NOMO-1 treated with dmso at 0.1 percent for 144 hours (cell line): Measurements from ENCODE around the gene CEPT1.

Experiments
- DNase-seq: peaks from one replicate; lab custom pipeline; 2025; ENCODE audit not compliant: unreplicated experiment; lab: John Stamatoyannopoulos, UW

Gene CEPT1

DNA sequence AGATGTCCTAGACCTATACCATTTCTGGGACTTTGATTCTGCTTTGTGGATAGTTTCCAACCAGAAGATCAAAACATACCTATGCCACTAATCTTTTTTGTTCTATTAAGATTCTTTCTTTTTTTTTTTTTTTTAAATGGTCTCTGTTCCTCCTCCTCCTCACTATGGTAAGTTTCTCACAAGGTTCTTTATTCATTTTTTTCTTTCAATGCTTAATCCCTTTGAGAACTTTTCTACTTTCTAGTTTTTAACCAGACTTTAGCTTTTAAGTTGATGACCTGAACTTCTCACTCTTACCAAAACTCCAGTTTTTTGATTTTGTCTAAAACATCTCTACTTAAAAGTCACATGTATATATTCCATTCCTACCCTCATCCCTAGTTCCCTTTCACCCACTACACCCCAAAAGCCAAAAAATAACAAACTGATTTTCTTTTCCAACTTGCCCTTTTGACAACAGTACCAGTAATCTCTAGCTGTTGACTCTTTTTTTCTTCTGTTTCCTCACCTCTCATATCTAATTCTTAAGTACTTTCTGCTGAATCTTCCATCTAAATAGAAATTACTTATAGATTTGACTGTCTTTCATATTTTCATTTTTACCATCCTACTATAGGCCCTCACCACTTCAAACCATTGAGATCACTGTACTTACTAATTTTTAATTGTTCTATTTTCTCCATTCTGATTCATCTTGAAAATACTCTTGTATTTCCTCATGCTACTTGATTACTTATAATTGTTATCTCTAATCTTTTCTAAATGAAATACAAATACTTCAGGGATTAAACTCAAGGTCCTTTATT lies 6.1 kb downstream of the CEPT1 start:
- no peak for DNase-seq

DNA sequence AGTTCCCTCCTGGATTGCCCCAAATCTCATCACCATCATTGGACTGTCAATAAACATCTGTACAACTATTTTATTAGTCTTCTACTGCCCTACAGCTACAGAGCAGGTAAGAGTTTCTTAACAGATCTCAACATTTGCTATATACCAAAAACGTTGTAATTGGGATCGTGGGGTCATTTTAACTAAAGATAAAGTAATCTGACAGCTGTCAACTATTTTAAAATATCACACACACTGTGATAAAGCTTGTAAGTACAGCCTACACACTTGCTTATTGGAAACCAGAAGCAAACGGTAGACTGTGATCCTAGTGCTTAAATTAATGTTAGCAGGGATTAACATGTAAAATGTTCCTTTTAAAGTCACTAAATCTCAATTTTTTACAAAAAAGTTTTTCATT lies 7.9 kb downstream of the CEPT1 start:
- no peak for DNase-seq

DNA sequence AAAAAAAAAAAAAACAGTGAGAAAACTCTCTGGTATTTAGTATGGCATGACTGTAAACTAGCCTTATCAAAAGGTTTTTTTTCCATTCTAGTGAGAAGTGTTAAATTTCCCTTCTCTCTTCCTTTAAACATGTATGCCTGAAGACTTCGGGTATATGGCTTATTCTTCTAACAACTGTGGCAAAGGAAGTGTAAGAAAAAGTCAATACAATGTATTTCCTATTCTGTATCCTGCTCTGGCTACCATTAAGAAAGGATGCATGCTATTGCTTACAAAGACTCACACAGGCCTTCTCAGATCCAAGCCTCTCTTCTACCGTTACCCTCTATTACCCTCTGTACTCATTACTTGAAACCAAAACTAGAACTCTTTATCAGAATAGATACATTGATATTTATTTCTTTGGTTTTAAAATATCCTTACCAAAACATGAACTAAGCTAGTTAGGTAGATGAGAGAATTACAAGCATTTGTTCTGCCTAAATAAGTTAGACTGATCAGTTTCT lies 8.4 kb downstream of the CEPT1 start:
- no peak for DNase-seq

DNA sequence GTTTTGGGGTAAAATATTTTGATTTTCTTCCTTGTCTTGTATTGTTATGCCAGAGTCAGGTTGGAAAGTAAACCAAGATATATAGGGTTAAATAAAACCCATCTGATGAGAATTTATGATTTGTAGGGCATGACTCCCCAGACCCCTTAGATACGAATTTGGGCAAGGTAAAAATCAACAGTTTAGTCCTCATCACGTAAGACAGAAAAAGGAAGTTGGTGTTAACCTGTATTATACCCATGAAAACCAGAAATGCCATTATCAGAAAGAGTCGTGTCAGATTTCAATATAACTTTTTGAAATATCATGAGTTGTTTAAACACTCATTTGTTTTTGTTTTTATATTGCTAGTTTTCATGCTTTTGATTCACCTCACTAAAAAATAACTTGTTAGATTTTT lies 11.8 kb downstream of the CEPT1 start:
- DNase-seq = no peak

DNA sequence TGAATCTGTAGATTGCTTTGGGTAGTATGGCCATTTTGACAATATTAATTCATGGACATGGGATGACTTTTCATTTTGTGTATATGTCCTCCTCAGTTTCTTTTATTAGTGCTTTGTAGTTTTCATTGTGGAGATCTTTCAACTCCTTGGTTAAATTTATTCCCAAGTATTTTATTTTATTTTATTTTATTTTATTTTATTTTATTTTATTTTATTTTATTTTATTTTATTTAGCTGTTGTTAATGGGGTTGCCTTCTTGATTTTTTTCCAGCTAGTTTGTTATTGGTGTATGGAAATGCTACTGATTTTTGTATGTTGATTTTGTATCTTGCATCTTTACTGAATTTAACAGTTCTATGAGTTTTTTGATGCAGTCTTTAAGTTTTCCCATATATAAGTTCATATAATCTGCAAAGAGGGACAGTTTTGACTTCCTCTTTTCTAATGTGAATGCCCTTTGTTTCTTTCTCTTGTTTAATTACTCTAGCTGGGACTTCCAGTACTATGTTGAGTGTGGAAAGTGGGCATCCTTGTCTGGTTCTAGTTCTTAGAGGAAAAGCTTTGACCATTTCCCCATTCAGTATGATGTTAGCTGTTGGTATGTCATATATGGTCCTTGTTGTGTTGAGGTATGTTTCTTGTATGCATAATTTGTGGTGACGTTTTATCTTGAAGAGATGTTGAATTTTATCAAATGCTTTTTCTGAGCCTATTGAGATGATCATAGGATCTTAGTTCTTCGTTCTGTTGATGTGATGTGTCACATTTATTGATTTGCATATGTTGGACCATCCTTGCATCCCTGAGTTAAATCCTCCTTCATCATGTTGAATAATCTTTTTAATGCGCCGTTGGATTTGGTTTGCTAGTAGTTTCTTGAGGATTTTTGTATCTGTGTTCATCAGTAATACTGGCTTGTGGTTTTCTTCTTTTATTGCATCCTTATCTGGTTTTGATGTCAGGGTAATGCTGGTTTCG lies 14.3 kb downstream of the CEPT1 start:
- DNase-seq = no peak

DNA sequence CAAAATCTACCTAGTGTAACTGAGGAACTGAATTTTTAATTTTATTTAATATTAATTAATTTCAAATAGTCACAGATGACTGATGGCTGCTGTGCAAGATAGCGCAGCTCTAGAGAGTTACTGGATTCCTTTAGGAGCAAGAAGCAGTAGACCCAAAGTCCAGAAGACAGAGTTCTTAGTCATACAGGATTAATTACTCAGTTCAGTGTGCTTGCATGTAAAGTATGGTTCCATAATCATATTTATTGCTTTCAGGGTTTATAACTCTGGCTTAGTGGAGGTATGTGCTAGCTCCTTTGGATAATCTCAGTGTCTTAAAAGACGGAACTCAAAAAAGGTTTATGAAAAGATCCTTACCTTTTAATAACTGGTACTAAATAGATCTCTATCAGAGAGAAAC lies 17.4 kb downstream of the CEPT1 start:
- no peak for DNase-seq

DNA sequence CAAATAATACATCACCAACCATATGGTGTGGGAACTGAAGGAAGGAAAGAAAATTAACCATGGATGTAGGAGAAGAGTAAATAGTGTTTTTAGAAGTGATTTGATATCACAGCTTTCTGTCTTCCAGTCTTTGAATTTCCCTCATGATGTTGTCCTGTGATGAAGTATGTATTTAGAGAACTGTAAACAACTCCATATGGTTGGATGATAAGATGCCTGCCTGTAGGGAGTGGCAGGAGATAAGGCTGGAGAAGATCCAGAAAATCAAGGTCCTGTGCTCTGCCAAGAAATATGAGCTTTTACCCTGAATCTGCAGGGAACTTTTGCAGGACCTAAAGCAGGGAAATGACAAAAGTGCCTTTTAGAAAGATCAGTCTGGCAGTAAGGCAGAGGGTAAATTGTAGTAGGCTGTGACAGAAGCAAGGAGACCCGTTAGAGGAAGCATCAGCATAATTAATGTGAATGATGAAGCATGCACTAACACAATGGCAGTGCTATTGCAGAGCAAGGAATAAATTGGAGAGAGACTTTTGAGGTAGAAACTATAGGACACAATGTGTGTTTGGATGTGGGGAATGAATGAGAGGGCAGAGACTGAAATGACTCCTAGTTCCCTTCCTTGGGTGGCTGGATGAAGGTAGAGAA lies 21.9 kb downstream of the CEPT1 start:
- DNase-seq = no peak

DNA sequence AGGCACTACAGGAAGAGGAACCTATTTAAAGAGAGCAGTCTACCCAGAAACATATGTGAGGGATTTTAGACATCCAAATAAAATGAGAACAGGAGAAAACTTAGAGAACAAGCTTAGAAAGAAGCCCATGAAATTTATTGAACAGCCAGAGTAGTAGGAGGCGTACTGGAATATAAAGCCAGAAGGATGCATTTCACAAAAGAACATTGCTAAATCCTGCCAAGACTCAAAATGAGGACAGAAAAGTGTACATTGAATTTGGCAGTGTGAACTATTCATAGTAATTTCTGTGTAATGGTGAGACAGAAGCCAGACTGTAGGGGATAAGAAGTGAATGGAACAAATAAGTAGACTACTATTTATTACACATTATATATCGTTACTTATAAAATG lies 22.5 kb downstream of the CEPT1 start:
- DNase-seq = no peak

DNA sequence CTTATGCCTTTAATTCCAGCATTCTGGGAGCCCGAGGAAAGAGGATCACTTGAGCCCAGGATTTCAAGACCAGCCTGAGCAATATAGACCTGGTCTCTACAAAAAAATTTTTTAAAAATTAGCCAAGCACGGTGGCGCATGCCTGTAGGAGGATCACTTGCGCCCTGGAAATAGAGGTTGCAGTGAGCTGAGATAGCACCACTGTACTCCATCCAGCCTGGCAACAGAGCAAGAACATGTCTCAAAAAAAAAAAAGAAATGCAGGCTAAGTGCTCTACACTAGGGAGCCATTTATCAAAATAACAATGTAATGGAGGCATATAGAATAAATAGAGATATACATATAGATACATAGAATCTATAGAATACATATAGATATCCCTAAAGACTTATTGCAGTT lies 23.3 kb downstream of the CEPT1 start:
- DNase-seq = no peak

DNA sequence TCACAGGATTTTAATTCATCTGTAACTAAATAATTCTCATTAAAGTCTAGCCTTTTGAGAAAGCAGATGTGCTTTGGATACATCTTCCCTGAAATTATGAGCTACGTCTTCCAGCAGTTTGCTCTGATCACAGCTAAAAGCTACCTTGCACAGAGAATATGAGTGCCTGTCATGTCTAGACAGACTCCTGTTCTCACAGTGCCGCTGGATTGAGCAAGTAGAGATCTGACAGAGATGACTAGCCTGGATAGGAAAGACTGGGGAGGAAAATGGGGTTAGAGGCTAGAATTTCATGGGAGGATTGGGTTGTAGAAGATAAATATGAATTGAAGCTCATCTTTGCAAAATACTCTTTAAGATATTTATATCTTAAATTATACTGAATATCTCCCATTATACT lies 24.1 kb downstream of the CEPT1 start:
- no peak for DNase-seq

DNA sequence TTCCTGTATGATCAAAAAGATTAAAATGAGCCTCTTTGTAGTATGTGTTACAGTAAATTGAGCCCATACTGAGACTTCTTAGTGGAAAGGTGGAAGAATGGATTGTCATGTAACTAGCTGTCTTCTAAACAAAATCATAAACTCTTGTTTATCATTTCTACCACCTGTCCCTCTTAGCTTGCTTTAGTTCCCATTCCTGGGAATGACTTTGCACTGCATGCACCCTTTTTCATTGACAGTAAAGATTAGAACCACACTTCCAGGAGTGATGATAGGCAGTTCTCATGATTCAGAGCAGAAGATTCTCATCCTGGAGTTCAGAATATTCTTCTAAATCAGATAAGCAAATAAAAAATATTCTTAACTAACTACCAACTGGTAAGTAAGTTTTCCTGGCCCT lies 32.4 kb downstream of the CEPT1 start:
- DNase-seq = no peak

DNA sequence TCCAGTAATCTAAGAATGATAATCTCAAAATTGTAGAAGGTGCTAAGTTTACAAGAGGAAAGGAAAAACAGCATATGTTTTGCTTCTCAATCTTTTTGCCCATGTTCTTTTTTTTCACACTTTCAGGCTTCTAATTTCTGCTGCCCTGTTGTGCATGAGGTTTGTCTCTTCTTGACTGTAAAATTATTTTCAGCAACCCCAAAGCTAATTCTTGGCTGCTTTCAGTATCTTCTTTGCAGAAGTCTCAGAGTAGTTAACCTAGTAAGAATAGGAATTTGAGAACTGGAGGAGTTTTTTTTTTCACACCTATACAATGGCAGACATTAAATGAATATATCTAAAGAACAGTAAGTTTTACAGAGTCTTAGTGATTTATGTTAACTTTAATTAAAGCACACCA lies 34.0 kb downstream of the CEPT1 start:
- DNase-seq = no peak

DNA sequence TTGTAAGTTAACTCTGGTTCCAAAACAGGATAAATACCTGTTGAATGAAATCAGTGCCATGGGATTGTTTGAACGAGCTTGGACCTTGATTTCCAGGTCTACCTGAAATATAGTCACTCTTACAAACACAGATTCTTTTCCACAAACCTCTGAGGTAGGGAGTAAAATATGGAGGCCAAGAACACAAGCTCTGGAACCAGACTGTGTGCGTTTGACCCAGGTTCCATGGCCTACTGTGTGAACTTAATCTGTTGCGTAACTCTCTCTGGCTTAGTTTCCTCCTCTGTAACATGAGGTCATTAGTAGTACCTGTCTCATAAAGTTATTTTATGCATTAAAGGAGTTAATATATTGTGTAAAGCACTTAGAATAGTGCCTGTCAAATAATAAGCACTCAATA lies 35.3 kb downstream of the CEPT1 start:
- DNase-seq = no peak

DNA sequence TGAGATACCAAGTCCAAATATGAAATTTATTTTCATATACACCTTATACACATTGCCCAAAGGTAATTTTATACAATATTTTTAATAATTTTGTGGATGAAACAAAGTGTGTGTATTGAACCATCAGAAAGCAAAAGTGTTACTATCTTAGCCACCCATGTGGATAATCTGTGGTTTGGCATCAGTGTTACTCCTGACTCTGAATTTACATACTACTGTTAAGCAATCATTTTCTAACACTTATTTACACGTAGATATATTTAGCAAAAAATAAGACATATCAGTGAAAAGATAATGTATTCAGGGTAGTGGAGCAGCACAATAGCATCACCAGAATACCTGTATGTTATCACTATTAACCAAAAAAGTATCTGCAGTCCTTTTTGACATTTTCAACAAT lies 36.7 kb downstream of the CEPT1 start:
- no peak for DNase-seq

DNA sequence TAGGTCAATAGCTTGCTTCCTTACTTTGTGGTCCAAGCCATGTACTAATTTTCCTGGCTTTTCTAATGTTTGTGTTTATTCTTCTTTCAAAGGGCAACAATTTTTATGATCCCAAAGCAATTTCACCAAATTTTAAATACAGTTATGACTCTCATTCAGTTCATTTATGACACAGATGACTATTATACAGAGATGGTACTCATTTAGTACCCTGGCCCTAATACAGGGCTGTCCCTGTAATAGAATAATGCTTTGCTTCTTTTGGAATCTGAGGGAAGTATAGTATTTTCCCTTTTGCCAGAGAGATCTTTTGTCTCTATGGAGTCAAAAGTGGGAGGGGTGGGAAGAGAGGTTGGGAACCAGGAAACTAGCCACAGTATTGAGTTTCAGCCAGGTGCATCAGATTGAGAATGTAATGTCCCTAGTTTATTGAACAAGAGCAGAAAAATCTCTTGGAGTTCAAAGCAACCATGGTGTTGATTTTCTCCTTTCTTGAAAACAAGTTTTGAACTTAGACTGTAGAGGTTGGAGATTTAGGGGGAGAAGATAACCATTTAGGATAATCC lies 40.0 kb downstream of the CEPT1 start:
- no peak for DNase-seq

DNA sequence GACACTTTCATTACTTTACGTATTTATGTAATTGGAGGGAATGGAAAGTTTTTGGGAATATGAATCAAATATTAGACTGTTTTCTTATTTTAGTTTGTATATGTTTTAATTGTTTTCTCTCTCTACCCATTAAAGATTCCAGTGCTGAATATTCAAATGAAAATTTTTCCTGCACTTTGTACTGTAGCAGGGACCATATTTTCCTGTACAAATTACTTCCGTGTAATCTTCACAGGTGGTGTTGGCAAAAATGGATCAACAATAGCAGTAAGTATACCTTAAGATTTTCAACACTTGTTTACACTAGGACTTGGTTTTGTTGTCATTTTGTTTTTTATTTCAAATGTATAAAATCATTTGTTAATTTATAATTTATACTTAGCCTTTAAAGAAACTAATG lies 42.0 kb downstream of the CEPT1 start:
- DNase-seq = no peak

DNA sequence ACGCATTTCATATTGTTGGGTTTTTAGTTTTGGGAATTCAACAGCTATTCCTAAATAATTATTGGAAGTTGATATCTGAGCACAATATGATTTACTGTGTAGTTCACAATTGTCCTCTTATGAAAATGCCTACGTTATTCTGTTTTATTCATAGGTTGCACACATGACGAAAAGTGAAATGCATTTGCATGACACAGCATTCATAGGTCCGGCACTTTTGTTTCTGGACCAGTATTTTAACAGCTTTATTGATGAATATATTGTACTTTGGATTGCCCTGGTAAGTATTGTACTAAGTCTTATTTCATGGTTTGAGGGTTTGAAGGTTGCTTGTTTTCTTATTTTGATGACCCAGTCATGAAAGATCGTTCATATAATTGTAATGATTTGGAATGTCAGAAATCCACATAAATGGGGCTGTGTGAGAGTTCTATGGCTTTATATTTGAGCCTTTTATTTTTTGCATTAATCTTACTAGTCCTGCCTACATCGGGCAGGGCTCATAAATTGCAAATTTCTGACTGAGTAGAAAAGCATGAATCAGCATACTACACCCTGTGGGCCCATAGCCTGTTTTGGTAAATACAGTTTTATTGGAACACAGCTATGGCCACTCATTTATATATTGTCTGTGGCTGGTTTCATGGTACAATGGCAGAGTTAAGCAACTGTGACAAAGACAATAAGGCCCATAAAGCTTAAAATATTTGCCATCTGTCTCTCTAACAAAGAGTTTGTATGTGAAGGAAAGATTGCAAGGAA lies 43.5 kb downstream of the CEPT1 start:
- DNase-seq = no peak

DNA sequence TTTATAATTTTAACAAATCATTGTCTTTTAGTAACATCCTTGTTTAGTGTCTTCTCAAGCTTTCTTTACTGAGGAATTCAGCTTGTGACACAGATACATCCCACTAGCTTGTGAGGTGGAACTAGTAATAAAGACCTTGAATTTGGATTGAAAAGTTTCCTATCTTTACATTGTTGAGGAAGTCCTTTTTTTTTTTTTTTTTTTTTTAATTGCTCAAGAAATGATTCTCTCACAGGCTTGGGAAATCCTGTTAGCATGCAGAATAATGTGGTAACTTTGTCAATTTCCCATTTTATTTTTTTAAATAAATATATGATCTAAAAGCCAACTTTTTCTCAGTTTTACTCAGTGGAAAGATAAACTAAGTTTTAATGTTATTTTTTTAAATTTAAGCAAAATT lies 44.6 kb downstream of the CEPT1 start:
- no peak for DNase-seq

DNA sequence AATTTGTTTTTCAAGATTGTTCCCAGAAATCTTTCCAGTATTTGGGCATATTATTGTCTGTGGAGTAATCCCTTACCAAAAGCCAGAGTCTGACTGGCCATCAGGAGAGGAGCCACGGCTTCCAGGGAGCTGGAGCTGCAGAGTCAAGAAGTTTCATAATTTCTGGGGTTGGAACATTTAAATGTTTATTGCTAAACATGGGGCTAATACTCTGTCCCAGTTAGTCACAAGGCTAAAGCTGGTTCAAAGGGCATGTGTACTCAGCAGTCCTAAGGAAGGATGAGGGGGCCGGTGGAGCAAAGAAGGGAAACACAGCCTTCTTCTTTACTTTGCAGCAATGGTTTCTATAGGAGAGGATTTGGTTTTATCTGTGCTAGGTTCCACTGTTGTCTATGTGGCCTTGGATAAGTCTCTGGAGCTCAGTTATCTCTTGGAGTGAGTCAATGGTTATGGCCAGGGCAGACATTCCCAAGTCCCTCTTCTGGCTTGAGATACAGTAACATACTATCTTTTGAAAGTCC lies 51.0 kb downstream of the CEPT1 start:
- DNase-seq = no peak

DNA sequence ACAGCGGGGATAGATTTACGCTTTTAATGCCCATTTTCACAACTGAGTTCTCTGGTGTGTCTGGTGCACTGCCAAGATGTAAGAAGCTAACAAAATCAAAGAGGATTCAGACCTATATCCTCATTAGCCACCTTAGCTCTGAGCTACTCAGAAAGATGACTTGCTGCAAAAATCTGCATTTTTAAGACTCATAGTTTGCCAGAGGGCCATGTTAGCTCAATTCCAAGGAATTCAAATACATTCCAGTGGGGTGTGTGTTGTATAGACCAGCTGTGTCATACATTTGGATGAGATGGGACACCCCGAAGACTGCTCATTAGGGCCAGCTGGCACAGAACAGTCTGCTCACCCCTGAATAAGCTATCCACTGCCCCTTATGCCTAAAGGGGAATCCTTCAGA lies 51.5 kb downstream of the CEPT1 start:
- DNase-seq = no peak
